Epithelial cell of umbilical artery (primary cell): ENCODE data around the gene ARHGAP18. TPM values are rescaled to one million over a fixed set of nuclear protein-coding genes. Genes with fewer than 3 reads are reported as not detected.

ENCODE experiments used
- total RNA-seq: library from RNA; depleted of rRNA; stranded (reverse); fragments of >200 nt; gene quantifications from 2 replicates; pipeline ENCODE4 v1.2.3, GENCODE V29; 2014

Gene ARHGAP18
- total RNA-seq = 98.8 and 111 TPM in 2 replicates

GRCh38 chr6:129709769-129710449, at the start of gene ARHGAP18:
Gene ARHGAP18 (minus strand): TSS chr6:129710177. CDS start chr6:129710136, 41 bp downstream.

Other genes starting within 250 kb of the ARHGAP18 start
- not detected in 2 replicates for gene TMEM244, start 151.1 kb upstream of the ARHGAP18 start, total RNA-seq